Parathyroid adenoma (tissue), 2 donors: ENCODE results near the gene CLC.

Experiments
- H2AFZ ChIP-seq: fragments of 300-600 bp; sonication (generic); one replicate; pipeline ENCODE4 v1.7.0; 2017; ENCODE audit warnings: antibody characterized with exemption, mild to moderate bottlenecking
- H3K27ac ChIP-seq: fragments of 300-600 bp; sonication (generic); one replicate; pipeline ENCODE4 v1.7.0; 2017
- H3K27me3 ChIP-seq: fragments of 300-600 bp; sonication (generic); one replicate; pipeline ENCODE4 v1.7.0; 2017; ENCODE audit warnings: low read length; ENCODE audit not compliant: control insufficient read depth, insufficient read depth
- H3K36me3 ChIP-seq: fragments of 300-600 bp; sonication (generic); one replicate; pipeline ENCODE4 v1.7.0; 2017; ENCODE audit warnings: low read length; ENCODE audit not compliant: control insufficient read depth, insufficient read depth
- H3K4me1 ChIP-seq: fragments of 300-600 bp; sonication (generic); one replicate; pipeline ENCODE4 v1.7.0; 2017; ENCODE audit warnings: control low read depth
- H3K4me2 ChIP-seq: fragments of 300-600 bp; sonication (generic); one replicate; pipeline ENCODE4 v1.7.0; 2017; ENCODE audit warnings: low read length
- H3K4me3 ChIP-seq: fragments of 300-600 bp; sonication (generic); one replicate; pipeline ENCODE4 v1.7.0; 2017; ENCODE audit warnings: low read depth, low read length
- H3K79me2 ChIP-seq: fragments of 300-600 bp; sonication (generic); one replicate; pipeline ENCODE4 v1.7.0; 2017; ENCODE audit warnings: control low read depth
- H3K9ac ChIP-seq: fragments of 300-600 bp; sonication (generic); one replicate; pipeline ENCODE4 v1.7.0; 2017; ENCODE audit warnings: mild to moderate bottlenecking
- H3K9me3 ChIP-seq: fragments of 300-600 bp; sonication (generic); one replicate; pipeline ENCODE4 v1.7.0; 2017; ENCODE audit warnings: low read length; ENCODE audit not compliant: control insufficient read depth
- CTCF ChIP-seq: fragments of 300-600 bp; sonication (generic); IDR thresholded peaks from one replicate; pipeline ENCODE4 v1.7.0; 2017; ENCODE audit warnings: antibody characterized with exemption, mild to moderate bottlenecking
- donor health status: primary hyperparathyroidism.

CLC gene

GRCh38 chr19:39737891-39738290 lies at the start of gene CLC:
Gene CLC (minus strand): TSS chr19:39738029. CDS start chr19:39737952, 77 bp downstream.
- Histone ChIP-seq H3K36me3 (peaks cover 3% of the 10 kb centered on the region), H3K4me2 (no peak within 1 kb of the TSS), H3K27ac (no peak within 1 kb of the TSS), H3K27me3 (no peaks in the 10 kb centered on the region), H2AFZ (no peak within 1 kb of the TSS), H3K9ac (no peak within 1 kb of the TSS), H3K79me2 (no peaks in the 10 kb centered on the region), H3K4me3 (no peak within 1 kb of the TSS), H3K9me3 (no peaks in the 10 kb centered on the region), H3K4me1 (no peaks in the 10 kb centered on the region)
- TF ChIP-seq CTCF, result no peak

GRCh38 chr19:39780894-39781293 lies 43.1 kb upstream of the CLC start:
- Histone ChIP-seq H3K27me3 (no peaks in the 10 kb centered on the region), H3K4me1 (no peaks in the 10 kb centered on the region), H3K36me3 (no peaks in the 10 kb centered on the region), H3K79me2 (no peaks in the 10 kb centered on the region), H3K4me2 (no peak overlapping the region), H3K4me3 (no peak overlapping the region), H2AFZ (no peak overlapping the region), H3K27ac (no peak overlapping the region), H3K9me3 (no peaks in the 10 kb centered on the region), H3K9ac (no peak overlapping the region)
- no peak for TF ChIP-seq CTCF

GRCh38 chr19:39778763-39779162 lies 40.9 kb upstream of the CLC start, which contains the start of gene LEUTX:
Gene LEUTX (plus strand): TSS chr19:39778854. CDS start chr19:39778921, 67 bp downstream.
- H3K27me3 ChIP-seq, result no peaks in the 10 kb centered on the region
- TF ChIP-seq CTCF, result no peak
- no peak within 1 kb of the TSS for H2AFZ ChIP-seq
- H3K4me2 ChIP-seq, result no peak within 1 kb of the TSS
- H3K4me1 ChIP-seq, result no peaks in the 10 kb centered on the region
- H3K9me3 ChIP-seq, result no peaks in the 10 kb centered on the region
- H3K27ac ChIP-seq, result no peak within 1 kb of the TSS
- H3K4me3 ChIP-seq, result no peak within 1 kb of the TSS
- H3K36me3 ChIP-seq, result no peaks in the 10 kb centered on the region
- no peak within 1 kb of the TSS for H3K9ac ChIP-seq
- H3K79me2 ChIP-seq, result no peaks in the 10 kb centered on the region

GRCh38 chr19:39768786-39769185 lies 31.0 kb upstream of the CLC start:
- Histone ChIP-seq H3K27me3 (no peaks in the 10 kb centered on the region), H3K27ac (no peak overlapping the region), H2AFZ (no peak overlapping the region), H3K4me3 (no peak overlapping the region), H3K4me2 (no peak overlapping the region), H3K79me2 (no peaks in the 10 kb centered on the region), H3K36me3 (no peaks in the 10 kb centered on the region), H3K9me3 (no peaks in the 10 kb centered on the region), H3K4me1 (no peaks in the 10 kb centered on the region), H3K9ac (no peak overlapping the region)
- no peak for TF ChIP-seq CTCF

GRCh38 chr19:39768334-39768733 lies 30.5 kb upstream of the CLC start:
- no peaks in the 10 kb centered on the region for H3K9me3 ChIP-seq
- no peak overlapping the region for H3K9ac ChIP-seq
- H3K79me2 ChIP-seq, result no peaks in the 10 kb centered on the region
- no peak overlapping the region for H3K4me3 ChIP-seq
- H3K27ac ChIP-seq, result no peak overlapping the region
- H3K27me3 ChIP-seq, result no peaks in the 10 kb centered on the region
- no peaks in the 10 kb centered on the region for H3K36me3 ChIP-seq
- H3K4me2 ChIP-seq, result no peak overlapping the region
- H3K4me1 ChIP-seq, result no peaks in the 10 kb centered on the region
- no peak overlapping the region for H2AFZ ChIP-seq
- no peak for TF ChIP-seq CTCF
